Measurements from ENCODE around the gene ALOXE3.

GRCh38 chr17:8149419-8150193, 31.3 kb upstream of the ALOXE3 start:
- TF ChIP-seq POLR2A (IDR thresholded peaks at IDR 0.05; ENCODE audit: low read length) (no peak), EHF (CRISPR knock-in tag; IDR thresholded peaks at IDR 0.05) (no peak), PBX3 (IDR thresholded peaks at IDR 0.05) (no peak), SREBF2 (IDR thresholded peaks at IDR 0.05) (no peak), MAFK (IDR thresholded peaks at IDR 0.05; ENCODE audit: partially characterized antibody) (no peak)

Data from A549 (cell line).